GM12891 (cell line): ENCODE results near the gene PMPCB.

ENCODE experiments used
- DNase-seq: peaks from one replicate; pipeline ENCODE4 v3.0.0; 2011; ENCODE audit warnings: low spot score; ENCODE audit not compliant: insufficient read length
- FAIRE-seq: peaks from 2 replicates; lab custom pipeline; 2011; peaks lifted over from hg19 to GRCh38; lab: Jason Lieb, UNC
- PAX5 ChIP-seq: IDR thresholded peaks from 2 replicates; pipeline ENCODE4 v1.6.1; 2011; ENCODE audit warnings: low read length, moderate library complexity, mild to moderate bottlenecking; ENCODE audit not compliant: insufficient read depth, severe bottlenecking
- POLR2A ChIP-seq: IDR thresholded peaks from 2 replicates; pipeline ENCODE4 v1.6.1; 2011; ENCODE audit warnings: low read depth, low read length, control low read depth
- POLR2AphosphoS5 ChIP-seq: IDR thresholded peaks from 2 replicates; pipeline ENCODE4 v1.6.1; 2011; ENCODE audit warnings: low read depth, low read length, control low read depth
- POU2F2 ChIP-seq: IDR thresholded peaks from 2 replicates; pipeline ENCODE4 v1.6.1; 2011; ENCODE audit warnings: low read depth, mild to moderate bottlenecking, control low read depth, low read length, moderate library complexity
- SPI1 ChIP-seq: IDR thresholded peaks from 2 replicates; pipeline ENCODE4 v1.6.1; 2011; ENCODE audit warnings: low read depth, low read length, control low read depth
- TAF1 ChIP-seq: IDR thresholded peaks from 2 replicates; pipeline ENCODE4 v1.6.1; 2011; ENCODE audit warnings: low read depth, low read length, control low read depth

Gene PMPCB

GRCh38 chr7:103349805-103350204, 52.6 kb downstream of the PMPCB start:
- TF ChIP-seq POU2F2, result no peak
- no peak for TF ChIP-seq SPI1
- TF ChIP-seq POLR2A, result no peak
- TF ChIP-seq TAF1, result no peak
- TF ChIP-seq POLR2AphosphoS5, result no peak
- TF ChIP-seq PAX5, result no peak
- FAIRE-seq (no peak), DNase-seq (no peak)
